HG03064 (cell line): ENCODE data around the gene PIGT.

Source experiments
- ATAC-seq: cut with Tn5 transposase; IDR thresholded peaks from one replicate; pipeline ENCODE4 v1.9.1; 2021; ENCODE audit warnings: low read depth; ENCODE audit not compliant: unreplicated experiment

The PIGT gene

GRCh38 chr20:45426320-45427016 lies 10.5 kb downstream of the PIGT start:
- no peak for ATAC-seq

- ATAC-seq = no peak
Measured at GRCh38 chr20:45427236-45428149, 11.6 kb downstream of the PIGT start.

- ATAC-seq = no peak
Measured at GRCh38 chr20:45429618-45430017, 13.7 kb downstream of the PIGT start.

DNA sequence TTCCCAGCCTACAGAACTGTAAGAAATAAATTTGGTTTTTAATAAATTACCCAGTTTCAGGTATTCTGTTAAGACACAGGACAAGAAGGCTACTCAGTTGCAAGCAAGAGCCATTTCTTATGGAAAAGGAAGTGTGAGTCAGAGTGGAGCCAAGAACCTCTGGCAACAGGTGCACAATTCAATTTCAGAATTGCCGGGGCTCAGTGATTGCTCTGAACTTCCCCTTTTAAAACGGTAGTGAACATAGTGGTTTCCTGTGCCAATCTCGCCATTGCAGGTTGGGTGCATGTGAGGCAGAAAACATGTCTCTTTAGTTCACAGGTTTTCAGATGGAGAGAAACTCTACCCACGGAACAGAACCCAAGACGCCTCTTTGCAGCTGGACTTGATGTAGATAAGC lies 16.4 kb downstream of the PIGT start:
- peak; percentile 64 for ATAC-seq

- no peak for ATAC-seq
Measured at GRCh38 chr20:45433316-45433715, 17.4 kb downstream of the PIGT start.

DNA sequence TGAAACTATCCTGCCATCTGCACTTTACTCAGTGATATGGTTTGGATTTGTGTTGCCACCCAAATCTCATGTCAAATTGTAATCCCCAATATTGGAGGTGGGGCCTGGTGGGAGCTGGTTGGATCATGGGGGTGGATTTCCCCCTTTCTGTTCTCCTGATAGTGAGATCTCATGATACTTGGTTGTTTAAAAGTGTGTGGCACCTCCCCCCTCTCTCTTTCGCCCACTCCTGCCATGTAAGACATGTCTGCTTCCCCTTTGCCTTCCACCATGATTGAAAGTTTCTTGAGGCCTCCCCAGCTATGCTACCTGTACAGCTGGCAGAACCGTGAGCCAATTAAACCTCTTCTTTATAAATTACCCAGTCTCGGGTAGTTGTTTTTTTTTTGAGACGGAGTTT lies 18.0 kb downstream of the PIGT start:
- no peak for ATAC-seq

- no peak for ATAC-seq
Measured at GRCh38 chr20:45436732-45437485, 21.0 kb downstream of the PIGT start.

DNA sequence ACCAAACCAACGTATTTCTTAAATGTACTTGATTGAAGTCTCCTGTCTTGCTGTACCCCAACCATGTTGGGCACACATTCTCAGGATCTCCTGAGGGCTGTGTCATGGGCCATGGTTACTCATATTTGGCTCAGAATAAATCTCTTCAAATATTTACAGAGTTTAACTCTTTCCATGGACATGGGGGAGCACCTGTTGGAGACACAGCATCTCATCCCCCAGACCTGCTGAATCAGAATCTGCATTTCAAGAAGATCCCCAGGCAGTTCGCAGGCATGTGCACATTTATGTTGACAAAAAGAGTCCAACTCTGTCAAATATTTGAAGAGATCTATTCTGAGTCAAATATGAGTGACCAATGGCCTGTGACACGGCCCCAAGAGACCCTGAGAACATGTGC lies 24.5 kb downstream of the PIGT start:
- no peak for ATAC-seq

GRCh38 chr20:45440891-45441685 lies 25.1 kb downstream of the PIGT start:
- ATAC-seq = no peak

- ATAC-seq = no peak
Measured at GRCh38 chr20:45441746-45442145, 25.8 kb downstream of the PIGT start.

- no peak for ATAC-seq
Measured at GRCh38 chr20:45444050-45444449, 28.1 kb downstream of the PIGT start.

DNA sequence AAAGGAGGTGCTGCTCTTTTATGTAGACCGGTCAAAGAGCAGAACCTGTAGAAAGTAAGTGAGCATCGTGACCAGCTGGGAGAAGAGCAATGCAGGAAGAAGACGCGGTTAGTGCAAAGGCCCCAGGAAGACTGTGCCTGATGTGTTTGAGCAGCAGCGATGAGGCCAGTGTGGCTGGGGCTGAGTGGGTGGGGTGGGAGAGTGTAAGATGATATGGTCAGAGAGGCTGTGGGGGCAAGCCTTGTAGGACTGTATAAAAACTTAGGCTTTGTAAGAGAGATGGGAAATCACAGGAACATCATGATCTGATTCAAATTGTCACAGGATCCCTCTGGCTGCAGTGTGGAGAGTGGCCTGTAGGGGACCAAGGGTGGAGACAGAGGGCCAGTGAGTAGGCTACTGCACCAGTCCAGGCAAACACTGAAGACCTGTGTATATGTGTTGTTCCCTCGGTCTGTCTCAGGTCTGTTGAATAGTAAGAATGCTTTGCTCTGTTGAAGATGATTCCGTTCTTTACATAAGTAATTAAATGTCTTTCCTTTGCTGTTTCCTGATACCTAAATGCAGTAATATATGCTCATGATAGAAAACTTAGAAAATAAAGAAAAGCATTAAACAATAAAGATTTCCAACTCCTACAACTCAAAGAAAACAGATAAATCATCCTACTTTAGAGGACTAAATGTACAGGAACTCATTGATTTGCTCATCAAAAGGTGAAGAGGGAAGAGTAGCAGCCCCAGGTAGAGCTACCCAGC lies 30.0 kb downstream of the PIGT start:
- ATAC-seq = no peak

GRCh38 chr20:45448270-45448669 lies 32.3 kb downstream of the PIGT start:
- ATAC-seq = no peak

DNA sequence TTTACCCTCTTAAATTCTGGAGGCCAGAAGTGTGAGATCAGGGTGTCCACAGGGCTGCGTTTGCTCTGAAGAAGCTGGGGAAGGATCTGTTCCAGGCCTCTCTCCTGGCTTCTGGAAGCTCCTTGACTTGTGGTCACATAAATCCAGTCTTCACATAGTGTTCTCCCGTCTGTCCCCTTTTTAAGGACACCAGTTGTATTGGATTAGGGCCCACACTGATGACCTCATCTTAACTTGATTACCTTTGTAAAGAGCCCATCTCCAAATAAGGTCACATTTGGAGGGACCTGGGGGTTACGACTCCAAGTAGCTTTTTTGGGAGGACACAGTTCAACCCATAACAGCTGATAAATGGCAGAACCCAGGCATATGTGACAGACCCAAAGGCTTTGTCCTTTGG lies 33.6 kb downstream of the PIGT start:
- ATAC-seq = no peak

DNA sequence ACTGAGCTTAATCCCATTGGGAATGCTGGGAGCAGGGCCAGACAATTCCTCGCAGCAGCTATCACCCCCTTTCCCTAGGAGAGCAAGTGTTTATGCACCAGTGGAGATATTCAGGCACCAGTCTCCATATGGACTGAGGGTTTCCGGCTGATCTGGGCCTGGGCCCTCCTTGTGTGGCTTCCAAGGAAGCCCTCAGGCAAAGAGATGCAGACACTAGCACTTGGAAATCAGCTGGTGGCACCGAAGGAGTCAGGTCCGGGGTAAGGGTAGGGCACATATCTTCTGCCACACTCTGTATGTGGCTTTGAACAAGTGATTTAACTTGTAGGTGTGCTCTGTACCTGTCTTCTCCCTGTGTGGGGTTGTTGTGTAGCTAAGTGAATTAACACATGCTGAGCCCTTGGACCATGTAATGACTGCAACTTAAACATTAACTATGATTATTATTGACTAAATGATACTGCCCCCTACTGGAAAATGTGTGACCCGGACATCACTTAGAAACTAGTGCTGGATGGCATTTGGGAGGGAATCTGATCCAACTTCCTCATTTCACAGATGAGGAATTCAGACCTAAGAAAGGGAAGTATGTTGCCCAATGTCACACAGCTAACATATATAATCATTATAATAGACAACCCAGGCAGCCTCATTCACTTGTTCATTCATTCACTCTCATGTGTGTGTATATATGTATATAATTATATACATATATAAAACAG lies 34.3 kb downstream of the PIGT start:
- ATAC-seq = no peak

- no peak for ATAC-seq
Measured at GRCh38 chr20:45452238-45452637, 36.3 kb downstream of the PIGT start.

- ATAC-seq = no peak
Measured at GRCh38 chr20:45452772-45453691, 37.1 kb downstream of the PIGT start.

GRCh38 chr20:45456632-45457031 lies 40.7 kb downstream of the PIGT start:
- ATAC-seq = no peak
